CD4-positive, alpha-beta T cell (primary cell): Measurements from ENCODE around the gene ADK. TPM values are rescaled to one million over a fixed set of nuclear protein-coding genes. Genes with fewer than 3 reads are reported as not detected.

Experiments
- ATAC-seq: fragments of 200-7000 bp; cut with Tn5 transposase; one replicate; pipeline ENCODE4 v1.10.0; 2022; ENCODE audit warnings: mild to moderate bottlenecking; ENCODE audit not compliant: poor library complexity
- CTCF ChIA-PET: fragments of 350-600 bp; sonication (Branson Sonifier 250); formaldehyde crosslinking; loops from one replicate; lab custom pipeline; 2021; ENCODE audit warnings: antibody characterized with exemption, inconsistent platforms; lab: Charles Lee
- POLR2A ChIA-PET: fragments of 350-600 bp; sonication (Branson Sonifier 250); formaldehyde crosslinking; loops from one replicate; lab custom pipeline; 2021; ENCODE audit warnings: antibody characterized with exemption, inconsistent platforms; lab: Charles Lee
- DNase-seq, 14 experiments: peaks; one replicate each; pipeline ENCODE4 v3.0.0-alpha.2; 2013 to 2020; ENCODE audit warnings: mixed read lengths in 2 of 14
- H3K27ac ChIP-seq, 2 donors: one replicate each; pipeline versions ENCODE4 v1.5.1 to v1.7.0; 2013; ENCODE audit warnings: low read length in 2 of 2, low read depth in 1 of 2, mild to moderate bottlenecking in 1 of 2
- H3K27me3 ChIP-seq, 2 experiments: 1 replicate in 1 of 2; 2 replicates in 1 of 2; pipeline versions ENCODE4 v1.6.1 to v1.7.0; 2013; ENCODE audit warnings: low read length in 2 of 2, control low read depth in 1 of 2, mild to moderate bottlenecking in 1 of 2, moderate library complexity in 1 of 2; ENCODE audit not compliant: insufficient read depth in 2 of 2, control insufficient read depth in 1 of 2
- H3K36me3 ChIP-seq: one replicate; pipeline ENCODE4 v1.6.1; 2013; ENCODE audit warnings: low read length, control low read depth; ENCODE audit not compliant: insufficient read depth
- H3K4me1 ChIP-seq: one replicate; pipeline ENCODE4 v1.6.1; 2013; ENCODE audit warnings: low read length, control low read depth; ENCODE audit not compliant: insufficient read depth
- H3K4me3 ChIP-seq: one replicate; pipeline ENCODE4 v1.5.1; 2013; ENCODE audit warnings: mild to moderate bottlenecking, low read length, moderate library complexity
- H3K9me3 ChIP-seq, 2 experiments: 1 replicate in 1 of 2; 2 replicates in 1 of 2; pipeline versions ENCODE4 v1.6.1 to v1.7.0; 2013; ENCODE audit warnings: low read length in 2 of 2, mild to moderate bottlenecking in 2 of 2, control low read depth in 1 of 2, moderate library complexity in 1 of 2; ENCODE audit not compliant: control insufficient read depth in 1 of 2, insufficient read depth in 1 of 2
- H3K27ac Mint-ChIP-seq: one replicate; pipeline ENCODE4 v1.8.0; 2020; ENCODE audit warnings: mixed read lengths
- H3K27me3 Mint-ChIP-seq: one replicate; pipeline ENCODE4 v1.8.0; 2021; ENCODE audit warnings: mixed read lengths
- H3K36me3 Mint-ChIP-seq: one replicate; pipeline ENCODE4 v1.8.0; 2021; ENCODE audit warnings: low read depth, mixed read lengths
- H3K4me1 Mint-ChIP-seq: one replicate; pipeline ENCODE4 v1.8.0; 2021; ENCODE audit warnings: low read depth, mixed read lengths
- H3K4me3 Mint-ChIP-seq: one replicate; pipeline ENCODE4 v1.8.0; 2020; ENCODE audit warnings: mild to moderate bottlenecking, mixed read lengths
- H3K9me3 Mint-ChIP-seq: one replicate; pipeline ENCODE4 v1.8.0; 2020; ENCODE audit warnings: mixed read lengths
- intact Hi-C, 2 experiments: fragments of 100-400 bp; cut with DNase I in 1 of 2; cut with micrococcal nuclease in 1 of 2; formaldehyde crosslinking; loops; one replicate each; pipeline versions ENCODE4 v1.15.1 to v1.9.0; 2023 to 2025; cut with DNase I, micrococcal nuclease
- total RNA-seq, 174 experiments: library from RNA in 2 of 174; stranded (reverse) in 2 of 174; gene quantifications; one replicate each; pipeline ENCODE4 v1.2.3 and lab custom pipeline; 2021 to 2026
- TF ChIP-seq, protein P1 (sequence below): fragments of 200-600 bp; IDR thresholded peaks from one replicate; pipeline ENCODE4 v1.8.0; 2022; ENCODE audit warnings: antibody characterized with exemption, mild to moderate bottlenecking

ADK gene
- total RNA-seq, 2 experiments from 2014 or later = 15.3 to 17.6 TPM

- Mint-ChIP-seq H3K4me3 (no peak overlapping the region), H3K4me1 (peaks cover 18% of the 10 kb centered on the region), H3K9me3 (no peaks in the 10 kb centered on the region), H3K27me3 (no peaks in the 10 kb centered on the region), H3K27ac (no peak overlapping the region), H3K36me3 (no peaks in the 10 kb centered on the region)
- no peaks in the 10 kb centered on the region for H3K27me3 ChIP-seq
- no peaks in the 10 kb centered on the region for H3K9me3 ChIP-seq
- ChIA-PET POLR2A (no interaction called here), CTCF (no interaction called here)
- no peaks in the 10 kb centered on the region for H3K36me3 ChIP-seq
- ATAC-seq (no peak), DNase-seq (no peak)
- H3K4me3 ChIP-seq = no peak overlapping the region
- H3K27ac ChIP-seq = no peak overlapping the region
- TF ChIP-seq, protein P1, sequence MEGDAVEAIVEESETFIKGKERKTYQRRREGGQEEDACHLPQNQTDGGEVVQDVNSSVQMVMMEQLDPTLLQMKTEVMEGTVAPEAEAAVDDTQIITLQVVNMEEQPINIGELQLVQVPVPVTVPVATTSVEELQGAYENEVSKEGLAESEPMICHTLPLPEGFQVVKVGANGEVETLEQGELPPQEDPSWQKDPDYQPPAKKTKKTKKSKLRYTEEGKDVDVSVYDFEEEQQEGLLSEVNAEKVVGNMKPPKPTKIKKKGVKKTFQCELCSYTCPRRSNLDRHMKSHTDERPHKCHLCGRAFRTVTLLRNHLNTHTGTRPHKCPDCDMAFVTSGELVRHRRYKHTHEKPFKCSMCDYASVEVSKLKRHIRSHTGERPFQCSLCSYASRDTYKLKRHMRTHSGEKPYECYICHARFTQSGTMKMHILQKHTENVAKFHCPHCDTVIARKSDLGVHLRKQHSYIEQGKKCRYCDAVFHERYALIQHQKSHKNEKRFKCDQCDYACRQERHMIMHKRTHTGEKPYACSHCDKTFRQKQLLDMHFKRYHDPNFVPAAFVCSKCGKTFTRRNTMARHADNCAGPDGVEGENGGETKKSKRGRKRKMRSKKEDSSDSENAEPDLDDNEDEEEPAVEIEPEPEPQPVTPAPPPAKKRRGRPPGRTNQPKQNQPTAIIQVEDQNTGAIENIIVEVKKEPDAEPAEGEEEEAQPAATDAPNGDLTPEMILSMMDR = no peak
- peaks cover 12% of the 10 kb centered on the region for H3K4me1 ChIP-seq
- intact Hi-C loops = loop anchor here in 1 of 2 experiments (5.0 kb wide), 1 partner anchor 279 kb away; no protein-coding TSS in a partner anchor
These were observed 592.4 kb downstream of the ADK start for GRCh38 chr10:74743401-74743800.

- DNase-seq = no peak
- no peaks in the 10 kb centered on the region for H3K27me3 Mint-ChIP-seq
- Histone ChIP-seq H3K27ac (no peak overlapping the region), H3K36me3 (no peaks in the 10 kb centered on the region), H3K4me3 (no peak overlapping the region), H3K27me3 (no peaks in the 10 kb centered on the region), H3K4me1 (no peaks in the 10 kb centered on the region), H3K9me3 (no peaks in the 10 kb centered on the region)
- ChIA-PET CTCF (no interaction called here), POLR2A (no interaction called here)
- H3K4me3 Mint-ChIP-seq = no peak overlapping the region
- no peak overlapping the region for H3K27ac Mint-ChIP-seq
- H3K9me3 Mint-ChIP-seq = no peaks in the 10 kb centered on the region
- TF ChIP-seq, protein P1 = no peak
- H3K36me3 Mint-ChIP-seq = no peaks in the 10 kb centered on the region
- intact Hi-C loops = no loop called here
- ATAC-seq = no peak
- H3K4me1 Mint-ChIP-seq = peaks cover 1% of the 10 kb centered on the region
These were observed 594.4 kb downstream of the ADK start for GRCh38 chr10:74745449-74745848.

- Mint-ChIP-seq H3K4me1 (no peaks in the 10 kb centered on the region), H3K4me3 (no peak overlapping the region), H3K27me3 (no peaks in the 10 kb centered on the region), H3K9me3 (no peaks in the 10 kb centered on the region), H3K27ac (no peak overlapping the region), H3K36me3 (no peaks in the 10 kb centered on the region)
- ChIA-PET POLR2A (no interaction called here), CTCF (no interaction called here)
- no peak overlapping the region for H3K4me3 ChIP-seq
- H3K27ac ChIP-seq = no peak overlapping the region
- intact Hi-C loops = no loop called here
- TF ChIP-seq, protein P1 = no peak
- ATAC-seq (no peak), DNase-seq (no peak)
- H3K27me3 ChIP-seq = no peaks in the 10 kb centered on the region
- no peaks in the 10 kb centered on the region for H3K9me3 ChIP-seq
- H3K4me1 ChIP-seq = peaks cover 3% of the 10 kb centered on the region
- H3K36me3 ChIP-seq = no peaks in the 10 kb centered on the region
These were observed 595.8 kb downstream of the ADK start for GRCh38 chr10:74746813-74747212.
